ENCODE results near the gene PRICKLE2. TPM values are rescaled to one million over a fixed set of nuclear protein-coding genes. Genes with fewer than 3 reads are reported as not detected.
A peak's percentile ranks its signal among the peaks of the same experiment; 100 is the strongest.

PRICKLE2 gene
- total and polyA plus RNA-seq, 4 donors: 0.89 to 8.0 (median 3.2) TPM

DNA sequence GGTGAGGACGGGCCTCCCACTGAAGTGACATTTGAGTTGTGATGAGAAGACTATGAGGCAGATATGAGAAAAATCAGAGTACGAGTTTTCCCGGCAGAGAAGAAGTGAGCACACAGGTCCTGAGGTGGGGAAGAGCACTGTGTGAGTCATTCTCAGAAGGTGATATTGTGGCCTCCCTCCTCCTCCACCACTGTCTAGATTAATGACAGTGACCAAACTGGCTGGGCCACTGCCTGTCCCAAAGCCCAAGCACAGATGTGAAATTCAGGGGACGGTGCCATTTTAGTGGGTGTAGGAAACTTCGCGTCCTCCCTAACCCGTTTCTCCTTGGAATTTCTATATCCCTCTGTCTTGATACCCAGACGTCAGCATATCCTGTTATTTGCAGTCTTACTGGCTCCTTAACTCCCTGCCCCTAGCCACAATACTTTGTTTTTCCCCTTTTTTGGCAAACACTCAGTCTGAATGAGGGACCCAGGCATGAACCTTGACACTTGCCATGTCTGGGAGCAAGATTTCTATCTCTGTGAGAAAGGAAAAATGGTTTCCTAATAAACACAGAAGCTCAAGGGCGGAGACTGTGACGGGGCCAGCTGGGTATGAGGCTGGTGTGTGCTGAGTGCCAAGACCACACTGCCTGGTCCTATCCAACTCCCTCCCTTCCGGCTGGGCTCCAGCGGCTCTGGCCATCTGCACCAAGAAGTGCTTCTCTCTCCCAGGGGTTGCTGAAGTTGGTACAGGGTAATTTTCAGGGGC, 15.2 kb downstream of the PRICKLE2 start:
- no peak for DNase-seq (ENCODE audit: low spot score)
- WGBS: 78% methylated on average over 12 of the region's 12 CpGs
- peaks cover 0 to 1% (median 0%) of the 10 kb centered on the region in 4 donors for H3K27me3 ChIP-seq (ENCODE audit: control insufficient read depth in 4 of 4, insufficient read depth in 4 of 4, low read length in 3 of 4)
- TF ChIP-seq, protein P1, sequence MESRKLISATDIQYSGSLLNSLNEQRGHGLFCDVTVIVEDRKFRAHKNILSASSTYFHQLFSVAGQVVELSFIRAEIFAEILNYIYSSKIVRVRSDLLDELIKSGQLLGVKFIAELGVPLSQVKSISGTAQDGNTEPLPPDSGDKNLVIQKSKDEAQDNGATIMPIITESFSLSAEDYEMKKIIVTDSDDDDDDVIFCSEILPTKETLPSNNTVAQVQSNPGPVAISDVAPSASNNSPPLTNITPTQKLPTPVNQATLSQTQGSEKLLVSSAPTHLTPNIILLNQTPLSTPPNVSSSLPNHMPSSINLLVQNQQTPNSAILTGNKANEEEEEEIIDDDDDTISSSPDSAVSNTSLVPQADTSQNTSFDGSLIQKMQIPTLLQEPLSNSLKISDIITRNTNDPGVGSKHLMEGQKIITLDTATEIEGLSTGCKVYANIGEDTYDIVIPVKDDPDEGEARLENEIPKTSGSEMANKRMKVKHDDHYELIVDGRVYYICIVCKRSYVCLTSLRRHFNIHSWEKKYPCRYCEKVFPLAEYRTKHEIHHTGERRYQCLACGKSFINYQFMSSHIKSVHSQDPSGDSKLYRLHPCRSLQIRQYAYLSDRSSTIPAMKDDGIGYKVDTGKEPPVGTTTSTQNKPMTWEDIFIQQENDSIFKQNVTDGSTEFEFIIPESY (IDR thresholded peaks at IDR 0.05): no peak
- peak; percentile 15 for TF ChIP-seq SP1 (IDR thresholded peaks at IDR 0.05)
- TF ChIP-seq, protein P2, sequence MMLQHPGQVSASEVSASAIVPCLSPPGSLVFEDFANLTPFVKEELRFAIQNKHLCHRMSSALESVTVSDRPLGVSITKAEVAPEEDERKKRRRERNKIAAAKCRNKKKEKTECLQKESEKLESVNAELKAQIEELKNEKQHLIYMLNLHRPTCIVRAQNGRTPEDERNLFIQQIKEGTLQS (IDR thresholded peaks at IDR 0.05): no peak
- TF ChIP-seq NR2F2 (IDR thresholded peaks at IDR 0.05): peak; percentile 89
- peak overlapping the region; percentile 23 to 54 for H3K27ac ChIP-seq (ENCODE audit: low read depth in 1 of 2, low read length in 2 of 2)
- H3K9ac ChIP-seq (ENCODE audit: low read depth in 1 of 2, low read length in 2 of 2): no peak overlapping the region
- no peaks in the 10 kb centered on the region for H3K4me1 ChIP-seq (ENCODE audit: control insufficient read depth in 4 of 4, insufficient read depth in 4 of 4, low read length in 3 of 4)
- no peak overlapping the region for H3K4me3 ChIP-seq (ENCODE audit: low read depth in 1 of 3, low read length in 3 of 3)
- no peaks in the 10 kb centered on the region for H3K36me3 ChIP-seq (ENCODE audit: control insufficient read depth in 4 of 4, insufficient read depth in 3 of 4, low read depth in 1 of 4, low read length in 3 of 4)
- no peaks in the 10 kb centered on the region for H3K9me3 ChIP-seq (ENCODE audit: control insufficient read depth in 4 of 4, low read length in 3 of 4)

DNA sequence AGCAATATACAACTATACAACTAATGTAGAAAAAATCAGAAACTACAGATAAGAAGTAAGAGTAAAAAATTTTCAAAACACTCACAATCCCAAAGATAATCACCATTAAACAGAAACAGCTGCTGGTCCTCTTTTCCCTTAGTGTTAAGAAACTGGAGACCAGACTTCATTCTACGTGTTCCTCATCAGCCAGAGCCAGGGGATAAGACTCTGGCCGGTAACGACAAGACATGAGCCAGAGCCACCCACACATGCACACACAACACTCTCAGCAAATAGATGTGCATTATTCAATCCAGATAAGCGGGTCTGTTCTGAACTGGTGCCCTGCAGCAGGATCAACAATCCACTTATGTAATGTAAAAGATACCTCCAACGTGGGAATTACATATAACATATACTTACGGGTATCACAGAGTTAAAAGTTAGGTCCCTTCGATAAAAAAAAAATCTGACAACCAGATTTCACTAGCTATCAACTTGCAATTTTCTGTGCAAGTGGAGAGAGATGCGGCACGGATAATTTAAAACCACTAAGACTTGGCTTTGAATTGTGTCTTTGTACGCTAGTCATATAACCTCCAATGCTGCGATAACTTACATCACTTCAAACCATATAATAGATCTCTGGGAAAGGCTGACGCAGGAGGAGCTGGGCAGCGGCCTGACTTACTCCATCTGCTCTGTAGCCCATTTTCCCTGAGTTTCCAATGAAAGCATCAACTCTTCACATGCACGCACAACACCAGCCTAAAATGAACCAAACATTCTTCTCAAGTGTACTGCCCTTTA, 17.8 kb downstream of the PRICKLE2 start:
- TF ChIP-seq, protein P1 (IDR thresholded peaks at IDR 0.05): no peak
- TF ChIP-seq, protein P3, sequence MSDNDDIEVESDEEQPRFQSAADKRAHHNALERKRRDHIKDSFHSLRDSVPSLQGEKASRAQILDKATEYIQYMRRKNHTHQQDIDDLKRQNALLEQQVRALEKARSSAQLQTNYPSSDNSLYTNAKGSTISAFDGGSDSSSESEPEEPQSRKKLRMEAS (IDR thresholded peaks at IDR 0.05): no peak
- TF ChIP-seq HNF4A (conservative IDR thresholded peaks at IDR 0.05): no peak
- no peak for TF ChIP-seq RXRA (IDR thresholded peaks at IDR 0.05)
- no peak for TF ChIP-seq GABPA (IDR thresholded peaks at IDR 0.05 in 1 of 2, conservative IDR thresholded peaks at IDR 0.05 in 1 of 2)
- no peak for TF ChIP-seq EGR1 (IDR thresholded peaks at IDR 0.05; ENCODE audit: low read depth in 2 of 2)
- TF ChIP-seq JUND (IDR thresholded peaks at IDR 0.05): no peak
- no peak for TF ChIP-seq HNF4G (IDR thresholded peaks at IDR 0.05)
- TF ChIP-seq TAF1 (conservative IDR thresholded peaks at IDR 0.05): no peak
- TF ChIP-seq, protein P4, sequence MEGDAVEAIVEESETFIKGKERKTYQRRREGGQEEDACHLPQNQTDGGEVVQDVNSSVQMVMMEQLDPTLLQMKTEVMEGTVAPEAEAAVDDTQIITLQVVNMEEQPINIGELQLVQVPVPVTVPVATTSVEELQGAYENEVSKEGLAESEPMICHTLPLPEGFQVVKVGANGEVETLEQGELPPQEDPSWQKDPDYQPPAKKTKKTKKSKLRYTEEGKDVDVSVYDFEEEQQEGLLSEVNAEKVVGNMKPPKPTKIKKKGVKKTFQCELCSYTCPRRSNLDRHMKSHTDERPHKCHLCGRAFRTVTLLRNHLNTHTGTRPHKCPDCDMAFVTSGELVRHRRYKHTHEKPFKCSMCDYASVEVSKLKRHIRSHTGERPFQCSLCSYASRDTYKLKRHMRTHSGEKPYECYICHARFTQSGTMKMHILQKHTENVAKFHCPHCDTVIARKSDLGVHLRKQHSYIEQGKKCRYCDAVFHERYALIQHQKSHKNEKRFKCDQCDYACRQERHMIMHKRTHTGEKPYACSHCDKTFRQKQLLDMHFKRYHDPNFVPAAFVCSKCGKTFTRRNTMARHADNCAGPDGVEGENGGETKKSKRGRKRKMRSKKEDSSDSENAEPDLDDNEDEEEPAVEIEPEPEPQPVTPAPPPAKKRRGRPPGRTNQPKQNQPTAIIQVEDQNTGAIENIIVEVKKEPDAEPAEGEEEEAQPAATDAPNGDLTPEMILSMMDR (IDR thresholded peaks at IDR 0.05; ENCODE audit: low read depth, low read length, missing input control): no peak
- TF ChIP-seq RAD21 (IDR thresholded peaks at IDR 0.05): no peak
- TF ChIP-seq, protein P2 (IDR thresholded peaks at IDR 0.05): no peak
- TF ChIP-seq FOXA1 (IDR thresholded peaks at IDR 0.05): no peak
- TF ChIP-seq, protein P5, sequence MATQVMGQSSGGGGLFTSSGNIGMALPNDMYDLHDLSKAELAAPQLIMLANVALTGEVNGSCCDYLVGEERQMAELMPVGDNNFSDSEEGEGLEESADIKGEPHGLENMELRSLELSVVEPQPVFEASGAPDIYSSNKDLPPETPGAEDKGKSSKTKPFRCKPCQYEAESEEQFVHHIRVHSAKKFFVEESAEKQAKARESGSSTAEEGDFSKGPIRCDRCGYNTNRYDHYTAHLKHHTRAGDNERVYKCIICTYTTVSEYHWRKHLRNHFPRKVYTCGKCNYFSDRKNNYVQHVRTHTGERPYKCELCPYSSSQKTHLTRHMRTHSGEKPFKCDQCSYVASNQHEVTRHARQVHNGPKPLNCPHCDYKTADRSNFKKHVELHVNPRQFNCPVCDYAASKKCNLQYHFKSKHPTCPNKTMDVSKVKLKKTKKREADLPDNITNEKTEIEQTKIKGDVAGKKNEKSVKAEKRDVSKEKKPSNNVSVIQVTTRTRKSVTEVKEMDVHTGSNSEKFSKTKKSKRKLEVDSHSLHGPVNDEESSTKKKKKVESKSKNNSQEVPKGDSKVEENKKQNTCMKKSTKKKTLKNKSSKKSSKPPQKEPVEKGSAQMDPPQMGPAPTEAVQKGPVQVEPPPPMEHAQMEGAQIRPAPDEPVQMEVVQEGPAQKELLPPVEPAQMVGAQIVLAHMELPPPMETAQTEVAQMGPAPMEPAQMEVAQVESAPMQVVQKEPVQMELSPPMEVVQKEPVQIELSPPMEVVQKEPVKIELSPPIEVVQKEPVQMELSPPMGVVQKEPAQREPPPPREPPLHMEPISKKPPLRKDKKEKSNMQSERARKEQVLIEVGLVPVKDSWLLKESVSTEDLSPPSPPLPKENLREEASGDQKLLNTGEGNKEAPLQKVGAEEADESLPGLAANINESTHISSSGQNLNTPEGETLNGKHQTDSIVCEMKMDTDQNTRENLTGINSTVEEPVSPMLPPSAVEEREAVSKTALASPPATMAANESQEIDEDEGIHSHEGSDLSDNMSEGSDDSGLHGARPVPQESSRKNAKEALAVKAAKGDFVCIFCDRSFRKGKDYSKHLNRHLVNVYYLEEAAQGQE (IDR thresholded peaks at IDR 0.05): no peak
- TF ChIP-seq NR2F2 (IDR thresholded peaks at IDR 0.05): no peak
- TF ChIP-seq SP1 (IDR thresholded peaks at IDR 0.05): no peak
- 69% methylated on average over 14 of the region's 14 CpGs for WGBS
- Histone ChIP-seq H3K27me3 (ENCODE audit: control insufficient read depth in 4 of 4, insufficient read depth in 4 of 4, low read length in 3 of 4) (peaks cover 0 to 3% (median 0%) of the 10 kb centered on the region in 4 donors), H3K4me3 (ENCODE audit: low read depth in 1 of 3, low read length in 3 of 3) (no peak overlapping the region), H3K9ac (ENCODE audit: low read depth in 1 of 2, low read length in 2 of 2) (no peak overlapping the region), H3K4me1 (ENCODE audit: control insufficient read depth in 4 of 4, insufficient read depth in 4 of 4, low read length in 3 of 4) (no peaks in the 10 kb centered on the region), H3K9me3 (ENCODE audit: control insufficient read depth in 4 of 4, low read length in 3 of 4) (no peaks in the 10 kb centered on the region), H3K27ac (ENCODE audit: low read depth in 1 of 2, low read length in 2 of 2) (no peak overlapping the region), H3K36me3 (ENCODE audit: control insufficient read depth in 4 of 4, insufficient read depth in 3 of 4, low read depth in 1 of 4, low read length in 3 of 4) (no peaks in the 10 kb centered on the region)
- no peak for DNase-seq (ENCODE audit: low spot score)

All from liver (tissue), 9 donors.